OCI-LY1 (cell line): ENCODE results near the gene NEU3.
A peak's percentile ranks its signal among the peaks of the same experiment; 100 is the strongest.
"Not testable (repeated sequence)": the region's sequence is repeated elsewhere in the genome, so short reads cannot be mapped to it uniquely, and the experiment has no call there.

Experiments used
- H2AFZ ChIP-seq: fragments of 200-600 bp; sonication (generic), shearing (Covaris generic); 2 replicates; pipeline ENCODE4 v1.6.0; 2014; ENCODE audit warnings: antibody characterized with exemption, mild to moderate bottlenecking, low read length
- H3F3A ChIP-seq: fragments of 200-600 bp; sonication (generic), shearing (Covaris generic); 2 replicates; pipeline ENCODE4 v1.6.0; 2014; ENCODE audit warnings: mild to moderate bottlenecking, antibody characterized with exemption, low read length, moderate library complexity; ENCODE audit not compliant: insufficient read depth
- H3K27ac ChIP-seq: fragments of 200-600 bp; sonication (generic); 2 replicates; pipeline ENCODE4 v1.5.1; 2014; ENCODE audit warnings: low read length, mixed run types, mild to moderate bottlenecking, low read depth; ENCODE audit not compliant: poor library complexity, severe bottlenecking
- H3K27me3 ChIP-seq: fragments of 200-600 bp; sonication (generic); 2 replicates; pipeline ENCODE4 v1.6.0; 2014; ENCODE audit warnings: antibody characterized with exemption, mild to moderate bottlenecking, low read length, moderate library complexity; ENCODE audit not compliant: insufficient read depth
- H3K36me3 ChIP-seq: fragments of 200-600 bp; sonication (generic); 2 replicates; pipeline ENCODE4 v1.6.1; 2014; ENCODE audit warnings: mild to moderate bottlenecking, antibody characterized with exemption, low read length, moderate library complexity, mixed read lengths; ENCODE audit not compliant: insufficient read depth
- H3K4me1 ChIP-seq: fragments of 200-600 bp; sonication (generic); 2 replicates; pipeline ENCODE4 v1.5.1; 2014; ENCODE audit warnings: mild to moderate bottlenecking, low read length, moderate library complexity; ENCODE audit not compliant: insufficient read depth, severe bottlenecking
- H3K4me2 ChIP-seq: fragments of 200-600 bp; sonication (generic), shearing (Covaris generic); 2 replicates; pipeline ENCODE4 v1.6.1; 2014; ENCODE audit warnings: low read length
- H3K4me3 ChIP-seq: fragments of 200-600 bp; sonication (generic); 2 replicates; pipeline ENCODE4 v1.5.1; 2014; ENCODE audit warnings: low read length, low read depth, mild to moderate bottlenecking, mixed read lengths; ENCODE audit not compliant: poor library complexity, severe bottlenecking
- H3K79me2 ChIP-seq: fragments of 200-600 bp; shearing (Covaris generic); 2 replicates; pipeline ENCODE4 v1.6.1; 2016; ENCODE audit warnings: mixed run types, low read length, mixed read lengths; ENCODE audit not compliant: insufficient read depth
- H3K9ac ChIP-seq: fragments of 200-600 bp; sonication (generic), shearing (Covaris generic); 2 replicates; pipeline ENCODE4 v1.6.1; 2014; ENCODE audit warnings: mild to moderate bottlenecking, low read length, mixed read lengths
- H3K9me2 ChIP-seq: fragments of 200-600 bp; sonication (generic), shearing (Covaris generic); 2 replicates; pipeline ENCODE4 v1.6.1; 2014; ENCODE audit warnings: low read depth, mild to moderate bottlenecking, low read length, mixed read lengths
- H3K9me3 ChIP-seq: fragments of 200-600 bp; shearing (Covaris generic); 2 replicates; pipeline ENCODE4 v1.6.1; 2014; ENCODE audit warnings: low read length, mixed read lengths
- H4K20me1 ChIP-seq: fragments of 200-600 bp; sonication (generic), shearing (Covaris generic); 2 replicates; pipeline ENCODE4 v1.6.0; 2016; ENCODE audit warnings: mild to moderate bottlenecking, low read length; ENCODE audit not compliant: insufficient read depth
- CTCF ChIP-seq: fragments of 200-600 bp; sonication (generic), shearing (Covaris generic); IDR thresholded peaks from 2 replicates; pipeline ENCODE4 v1.5.1; 2017; ENCODE audit warnings: mild to moderate bottlenecking, antibody characterized with exemption, low read length, moderate library complexity, mixed read lengths
- EZH2 ChIP-seq: fragments of 200-600 bp; sonication (generic), shearing (Covaris generic); IDR thresholded peaks from 2 replicates; pipeline ENCODE4 v1.8.0; 2017; ENCODE audit warnings: borderline replicate concordance, mixed run types, mild to moderate bottlenecking, antibody characterized with exemption, low read length, moderate library complexity, mixed read lengths

NEU3 gene

GRCh38 chr11:74989260-74989638, 516 bp downstream of the NEU3 start:
- H3K36me3 ChIP-seq: peaks cover 15% of the 10 kb centered on the region; the same call in 1 of the 2 replicates
- no peaks in the 10 kb centered on the region for H3K27me3 ChIP-seq
- no peaks in the 10 kb centered on the region for H4K20me1 ChIP-seq
- peaks cover 45% of the 10 kb centered on the region for H3K4me1 ChIP-seq
- H3K4me2 ChIP-seq: peak overlapping the region; percentile 93
- H3K4me3 ChIP-seq: peak overlapping the region; percentile 87
- no peaks in the 10 kb centered on the region for H3K9me3 ChIP-seq
- no peaks in the 10 kb centered on the region for H3F3A ChIP-seq
- H3K9ac ChIP-seq: peak overlapping the region; percentile 92
- H3K27ac ChIP-seq: peak overlapping the region; percentile 80
- H3K79me2 ChIP-seq: peaks cover 23% of the 10 kb centered on the region
- H2AFZ ChIP-seq: no peak overlapping the region
- no peaks in the 10 kb centered on the region for H3K9me2 ChIP-seq
- TF ChIP-seq CTCF (no peak), EZH2 (no peak)

- Histone ChIP-seq H3K27ac (peak overlapping the region; percentile 80), H3K36me3 (peaks cover 24% of the 10 kb centered on the region), H3K4me2 (peak overlapping the region; percentile 93), H3K4me3 (peak overlapping the region; percentile 87), H3K9ac (peak overlapping the region; percentile 92), H3K4me1 (peaks cover 45% of the 10 kb centered on the region), H3K79me2 (peaks cover 23% of the 10 kb centered on the region)
- H3F3A ChIP-seq, H3K9me2 ChIP-seq, H3K27me3 ChIP-seq, H2AFZ ChIP-seq, H4K20me1 ChIP-seq, H3K9me3 ChIP-seq: not testable (repeated sequence)
These were observed 1.4 kb downstream of the NEU3 start for GRCh38 chr11:74990150-74990549.

GRCh38 chr11:74990941-74991340, 2.2 kb downstream of the NEU3 start:
- H3K36me3 ChIP-seq: peaks cover 30% of the 10 kb centered on the region
- no peaks in the 10 kb centered on the region for H3K9me2 ChIP-seq
- peak overlapping the region; percentile 4; the same call in 1 of the 2 replicates for H3K9ac ChIP-seq
- H3K4me3 ChIP-seq: peak overlapping the region; percentile 87
- H3K4me1 ChIP-seq: peaks cover 45% of the 10 kb centered on the region
- no peak overlapping the region for H2AFZ ChIP-seq
- no peaks in the 10 kb centered on the region for H3K9me3 ChIP-seq
- H3K27me3 ChIP-seq: no peaks in the 10 kb centered on the region
- H3K4me2 ChIP-seq: peak overlapping the region; percentile 93
- no peak overlapping the region for H3K27ac ChIP-seq
- peaks cover 23% of the 10 kb centered on the region for H3K79me2 ChIP-seq
- no peaks in the 10 kb centered on the region for H4K20me1 ChIP-seq
- TF ChIP-seq CTCF (no peak), EZH2 (no peak)
- no peaks in the 10 kb centered on the region for H3F3A ChIP-seq

GRCh38 chr11:74992852-74993251, 4.1 kb downstream of the NEU3 start:
- Histone ChIP-seq H3F3A (no peaks in the 10 kb centered on the region), H3K79me2 (peaks cover 23% of the 10 kb centered on the region), H3K9ac (no peak overlapping the region), H4K20me1 (no peaks in the 10 kb centered on the region), H3K9me3 (no peaks in the 10 kb centered on the region), H3K27me3 (no peaks in the 10 kb centered on the region), H3K36me3 (peaks cover 43% of the 10 kb centered on the region), H3K4me3 (no peak overlapping the region), H3K4me2 (peak overlapping the region; percentile 93; the same call in 1 of the 2 replicates), H3K9me2 (no peaks in the 10 kb centered on the region), H3K4me1 (peaks cover 44% of the 10 kb centered on the region), H2AFZ (no peak overlapping the region), H3K27ac (peak overlapping the region; percentile 24)
- no peak for TF ChIP-seq EZH2
- TF ChIP-seq CTCF: no peak
